Fibroblast of skin of left quadriceps (primary cell): ENCODE data around the gene TRPV2.

ENCODE experiments used
- DNase-seq, 2 experiments: peaks; one replicate each; pipeline ENCODE4 v3.0.0-alpha.2; 2013; ENCODE audit warnings: low read depth in 2 of 2

TRPV2 gene

DNA sequence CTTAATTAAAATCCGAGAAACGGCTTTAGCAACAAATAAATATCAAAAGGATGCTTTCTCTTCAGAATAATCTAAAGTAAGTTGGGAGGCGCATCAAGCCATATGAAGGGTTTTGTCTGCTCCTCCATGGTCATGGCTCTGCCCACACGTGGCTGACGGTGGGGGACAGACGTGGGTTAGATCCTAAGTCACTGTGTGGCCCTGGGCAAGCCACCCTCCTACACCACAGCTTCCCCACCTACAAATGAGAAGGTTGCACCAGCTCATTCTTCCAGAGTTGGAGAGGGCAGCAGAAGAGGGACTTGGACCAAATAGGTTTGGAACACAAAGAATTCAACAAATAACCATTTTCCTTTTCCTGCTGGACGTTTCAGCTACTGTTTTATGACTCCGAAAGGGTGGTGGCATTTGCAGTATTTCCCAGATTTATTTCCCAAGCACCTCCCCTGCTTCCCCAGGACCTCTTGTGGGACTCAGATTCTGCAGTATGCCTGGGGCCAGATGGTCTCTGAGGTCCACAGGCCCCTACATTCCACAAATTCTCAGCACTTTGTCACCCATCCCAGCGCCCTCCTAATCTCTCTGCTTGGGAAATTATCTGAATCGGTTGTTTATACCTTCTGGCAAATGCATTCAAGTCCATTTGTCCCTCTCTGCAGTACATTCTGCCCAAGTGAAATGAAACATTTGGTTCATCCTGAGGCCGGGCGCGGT lies 58.8 kb downstream of the TRPV2 start:
- no peak for DNase-seq

- DNase-seq = no peak
Measured at GRCh38 chr17:16475179-16475704, 59.9 kb downstream of the TRPV2 start.

- DNase-seq = peak in 1 of 2 experiments; percentile 48
Measured at GRCh38 chr17:16477255-16477654, 61.9 kb downstream of the TRPV2 start.

DNA sequence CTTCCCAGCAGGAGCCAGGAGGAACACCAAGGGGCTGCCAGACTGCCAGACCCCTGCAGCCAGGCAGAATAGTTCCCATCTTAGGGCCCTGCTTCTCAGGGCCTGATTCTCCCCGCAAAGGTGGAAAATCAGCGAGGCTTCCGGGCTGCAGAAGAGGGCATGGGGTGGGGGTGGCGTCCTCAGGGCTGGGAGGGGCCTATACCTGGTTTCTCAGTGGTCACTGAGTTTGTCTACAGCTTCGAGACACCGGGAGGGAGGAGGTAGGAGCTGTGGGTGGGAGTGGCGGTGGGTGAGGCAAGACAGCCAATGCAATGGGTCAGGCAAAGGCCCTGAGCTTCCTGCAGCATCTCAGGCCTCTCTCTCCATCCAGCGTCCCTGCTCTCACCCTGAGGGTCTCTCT lies 62.3 kb downstream of the TRPV2 start:
- DNase-seq = no peak

DNA sequence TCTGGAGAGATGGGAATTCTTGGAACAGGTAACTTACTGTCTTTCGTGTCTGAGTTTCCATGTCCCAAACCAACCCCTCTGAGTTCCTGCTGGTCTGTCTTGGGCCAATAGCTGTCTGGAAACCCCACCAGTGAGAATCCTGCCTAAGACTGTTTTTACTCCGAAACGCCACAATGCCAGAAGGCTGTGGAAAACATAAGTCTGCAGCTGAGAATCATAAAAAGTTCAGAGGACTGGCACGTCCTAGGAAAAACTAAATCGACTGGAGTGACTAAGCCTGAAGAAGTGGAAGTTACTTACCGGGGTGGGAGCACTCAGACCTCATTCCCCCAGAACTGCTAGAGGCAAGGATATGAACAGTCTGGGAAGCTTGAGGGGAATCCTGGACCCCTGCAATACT lies 63.3 kb downstream of the TRPV2 start:
- no peak for DNase-seq

GRCh38 chr17:16479264-16479663 lies 63.9 kb downstream of the TRPV2 start:
- DNase-seq = no peak

- DNase-seq = no peak
Measured at GRCh38 chr17:16480995-16481394, 65.6 kb downstream of the TRPV2 start.

- DNase-seq = no peak
Measured at GRCh38 chr17:16482253-16482652, 66.9 kb downstream of the TRPV2 start.

DNA sequence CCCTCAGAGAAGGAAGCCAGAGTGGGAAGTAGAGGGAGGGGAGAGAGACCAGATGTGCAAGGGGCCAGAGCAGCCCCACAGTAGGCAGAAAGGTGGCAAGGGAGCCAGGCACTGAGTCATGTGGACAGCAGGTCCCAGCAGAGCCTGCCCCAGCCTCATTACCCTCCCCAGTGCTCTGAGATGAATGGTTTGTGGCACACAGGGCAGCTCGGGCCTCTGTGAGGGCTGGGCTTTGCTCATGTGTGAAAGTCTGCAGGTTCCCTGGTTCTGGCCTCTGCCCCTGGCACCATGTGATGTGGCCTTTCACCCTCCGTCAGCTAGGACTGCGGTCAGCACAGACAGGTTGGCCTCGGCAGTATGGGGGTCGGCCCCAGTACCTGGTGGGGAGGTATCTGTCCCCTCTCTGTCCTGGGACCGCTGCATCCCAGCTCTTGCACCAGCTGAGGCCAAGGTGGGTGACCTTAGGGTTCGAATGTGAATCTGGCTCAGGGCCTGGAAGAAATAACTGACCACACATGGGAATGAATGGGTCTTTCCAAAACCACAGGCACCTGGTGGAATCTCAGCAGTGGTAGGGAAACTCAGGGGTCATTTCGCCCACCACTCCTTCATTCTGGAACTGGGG lies 67.8 kb downstream of the TRPV2 start:
- DNase-seq = no peak

DNA sequence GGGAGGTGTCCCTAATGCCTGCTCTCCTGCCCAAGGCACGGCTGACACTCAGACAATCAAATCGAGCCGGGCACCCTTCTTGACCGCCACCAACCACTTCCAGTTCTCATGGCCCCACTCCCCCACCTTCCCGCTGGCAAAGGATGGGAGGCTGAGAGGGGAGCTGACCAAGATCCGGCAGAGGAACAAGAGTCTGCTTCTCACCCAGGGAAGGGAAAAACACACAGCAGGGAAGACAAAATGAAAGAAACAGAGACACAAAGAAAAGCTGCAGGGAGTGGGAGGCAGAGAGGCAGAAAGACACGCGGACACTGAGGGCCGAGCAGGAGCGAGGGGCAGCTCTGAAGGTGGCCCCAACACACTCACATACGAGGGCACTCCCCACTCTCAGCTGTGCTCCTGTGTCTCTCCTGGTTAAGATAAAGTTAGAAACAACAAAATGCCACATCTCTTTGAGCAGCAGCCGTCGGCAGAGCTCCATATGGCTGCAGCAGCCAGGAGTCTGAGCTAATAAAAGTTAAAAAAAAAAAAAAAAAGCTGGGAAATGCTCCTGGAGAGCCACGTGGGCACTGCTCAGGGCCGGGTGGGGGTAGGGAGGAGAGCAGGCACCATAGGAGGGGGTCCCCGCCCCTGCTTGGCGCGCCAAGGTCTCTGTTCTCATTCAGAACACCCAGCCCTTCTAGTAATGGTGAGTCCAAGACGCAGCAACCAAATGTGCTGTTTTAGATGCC lies 69.2 kb downstream of the TRPV2 start:
- no peak for DNase-seq
